OCI-LY7 (cell line): Measurements from ENCODE around the gene FAXC. TPM values are rescaled to one million over a fixed set of nuclear protein-coding genes. Genes with fewer than 3 reads are reported as not detected.
"Not testable (repeated sequence)": the region's sequence is repeated elsewhere in the genome, so short reads cannot be mapped to it uniquely, and the experiment has no call there.

ENCODE experiments used
- BruUV-seq: library from RNA; stranded (reverse); fragments of 400-500 nt; replicated peaks from 2 replicates; lab custom pipeline; 2021; lab: Mats Ljungman, UMichigan
- CTCF ChIA-PET: fragments of 300-600 bp; sonication (Branson Sonifier 250); formaldehyde crosslinking; loops from one replicate; lab custom pipeline; 2022; ENCODE audit warnings: antibody characterized with exemption; ENCODE audit not compliant: unreplicated experiment; lab: Charles Lee
- POLR2A ChIA-PET: fragments of 300-600 bp; sonication (Branson Sonifier 250); formaldehyde crosslinking; loops from one replicate; lab custom pipeline; 2022; ENCODE audit warnings: antibody characterized with exemption; lab: Charles Lee
- DNase-seq: peaks from one replicate; pipeline ENCODE4 v3.0.0-alpha.2; 2015; ENCODE audit warnings: low spot score
- H2AFZ ChIP-seq: fragments of 200-600 bp; sonication (generic), shearing (Covaris generic); 2 replicates; pipeline ENCODE4 v1.6.1; 2014; ENCODE audit warnings: mild to moderate bottlenecking, antibody characterized with exemption, low read length, moderate library complexity
- H3K27ac ChIP-seq: fragments of 200-600 bp; sonication (generic); 2 replicates; pipeline ENCODE4 v1.5.1; 2014; ENCODE audit warnings: mixed run types, low read depth, mild to moderate bottlenecking, moderate library complexity, low read length, inconsistent platforms; ENCODE audit not compliant: poor library complexity, severe bottlenecking
- H3K36me3 ChIP-seq: fragments of 200-600 bp; sonication (generic); 2 replicates; pipeline ENCODE4 v1.6.1; 2014; ENCODE audit warnings: mild to moderate bottlenecking, antibody characterized with exemption, low read length, moderate library complexity, mixed read lengths; ENCODE audit not compliant: insufficient read depth
- H3K4me1 ChIP-seq: fragments of 200-600 bp; sonication (generic); 2 replicates; pipeline ENCODE4 v1.5.1; 2014; ENCODE audit warnings: mild to moderate bottlenecking, low read length; ENCODE audit not compliant: insufficient read depth, poor library complexity, severe bottlenecking
- H3K4me2 ChIP-seq: fragments of 200-600 bp; sonication (generic); 2 replicates; pipeline ENCODE4 v1.6.1; 2014; ENCODE audit warnings: mild to moderate bottlenecking, low read length
- H3K4me3 ChIP-seq: fragments of 200-600 bp; sonication (generic); 2 replicates; pipeline ENCODE4 v1.5.1; 2014; ENCODE audit warnings: mild to moderate bottlenecking, low read depth, low read length; ENCODE audit not compliant: poor library complexity, severe bottlenecking
- H3K79me2 ChIP-seq: fragments of 200-600 bp; sonication (generic); 2 replicates; pipeline ENCODE4 v1.6.1; 2016; ENCODE audit warnings: low read depth, mild to moderate bottlenecking, low read length, moderate library complexity, mixed read lengths; ENCODE audit not compliant: insufficient read depth
- H3K9me2 ChIP-seq: fragments of 200-600 bp; sonication (generic); 2 replicates; pipeline ENCODE4 v1.6.1; 2016; ENCODE audit warnings: mild to moderate bottlenecking, low read length, mixed read lengths; ENCODE audit not compliant: insufficient read depth
- H3K9me3 ChIP-seq: fragments of 200-600 bp; sonication (generic); 2 replicates; pipeline ENCODE4 v1.6.1; 2014; ENCODE audit warnings: mild to moderate bottlenecking, mixed run types, low read length, mixed read lengths
- H4K20me1 ChIP-seq: fragments of 200-600 bp; sonication (generic); 2 replicates; pipeline ENCODE4 v1.6.1; 2014; ENCODE audit warnings: mild to moderate bottlenecking, antibody characterized with exemption, low read length, moderate library complexity, mixed read lengths; ENCODE audit not compliant: insufficient read depth
- CTCF ChIP-seq: fragments of 200-600 bp; sonication (generic); conservative IDR thresholded peaks from 2 replicates; pipeline ENCODE4 v1.5.1; 2014; ENCODE audit warnings: mild to moderate bottlenecking, antibody characterized with exemption, low read length, moderate library complexity, mixed read lengths
- EZH2phosphoT487 ChIP-seq: fragments of 200-600 bp; sonication (generic); IDR thresholded peaks from 2 replicates; pipeline ENCODE4 v1.6.1; 2018; ENCODE audit warnings: low read depth, borderline replicate concordance, mild to moderate bottlenecking, mixed run types, antibody characterized with exemption, low read length, moderate library complexity, mixed read lengths
- intact Hi-C: fragments of 100-400 bp; cut with micrococcal nuclease; formaldehyde crosslinking; loops from one replicate; pipeline ENCODE4 v1.10.0; 2022; ENCODE audit not compliant: unreplicated experiment
- total RNA-seq, 2 experiments: library from RNA; depleted of rRNA in 1 of 2; stranded (reverse); fragments of >200 nt in 1 of 2; shearing (Covaris generic) in 1 of 2; gene quantifications; 2 replicates each; pipeline ENCODE4 v1.2.3, GENCODE V29; 2014 to 2022

FAXC gene
- total RNA-seq, 2 experiments from 2014 or later, result not detected

GRCh38 chr6:99265447-99265846, 84.0 kb downstream of the FAXC start:
- BruUV-seq, DNase-seq, H3K36me3 ChIP-seq, H3K9me3 ChIP-seq, intact Hi-C loops, CTCF ChIA-PET, H3K4me1 ChIP-seq, H3K79me2 ChIP-seq, H3K4me2 ChIP-seq, H4K20me1 ChIP-seq, H3K9me2 ChIP-seq, POLR2A ChIA-PET, H2AFZ ChIP-seq, H3K27ac ChIP-seq, H3K4me3 ChIP-seq: not testable (repeated sequence)

GRCh38 chr6:99254616-99255550, 94.6 kb downstream of the FAXC start:
- Histone ChIP-seq H3K27ac (no peak overlapping the region), H3K4me3 (no peak overlapping the region), H3K36me3 (no peaks in the 10 kb centered on the region), H4K20me1 (no peaks in the 10 kb centered on the region), H3K79me2 (no peaks in the 10 kb centered on the region), H3K4me2 (no peak overlapping the region), H3K9me2 (no peaks in the 10 kb centered on the region), H3K9me3 (no peaks in the 10 kb centered on the region), H2AFZ (no peak overlapping the region), H3K4me1 (no peaks in the 10 kb centered on the region)
- POLR2A ChIA-PET, result no interaction called here
- TF ChIP-seq EZH2phosphoT487 (no peak), CTCF (no peak)
- CTCF ChIA-PET, result no interaction called here
- intact Hi-C loops, result no loop called here
- BruUV-seq, result no TSS peak
- no peak for DNase-seq

- intact Hi-C loops, result no loop called here
- no peaks in the 10 kb centered on the region for H4K20me1 ChIP-seq
- TF ChIP-seq CTCF (no peak), EZH2phosphoT487 (no peak)
- H3K9me2 ChIP-seq, result no peaks in the 10 kb centered on the region
- ChIA-PET POLR2A (no interaction called here), CTCF (no interaction called here)
- H3K4me2 ChIP-seq, result no peak overlapping the region
- no peaks in the 10 kb centered on the region for H3K4me1 ChIP-seq
- no peaks in the 10 kb centered on the region for H3K79me2 ChIP-seq
- no peak for DNase-seq
- BruUV-seq, result no TSS peak
- H3K9me3 ChIP-seq, result no peaks in the 10 kb centered on the region
- H3K27ac ChIP-seq, result no peak overlapping the region
- H3K4me3 ChIP-seq, result no peak overlapping the region
- no peak overlapping the region for H2AFZ ChIP-seq
- H3K36me3 ChIP-seq, result no peaks in the 10 kb centered on the region
Observed at GRCh38 chr6:99253271-99253670, 96.2 kb downstream of the FAXC start.
